GM19324 (cell line): ENCODE data around the gene SLC43A1.

ENCODE experiments used
- ATAC-seq: cut with Tn5 transposase; IDR thresholded peaks from one replicate; pipeline ENCODE4 v1.9.1; 2021; ENCODE audit warnings: mild to moderate bottlenecking, moderate library complexity; ENCODE audit not compliant: unreplicated experiment, low FRiP score

The SLC43A1 gene

GRCh38 chr11:57436031-57436430, 79.5 kb downstream of the SLC43A1 start:
- ATAC-seq, result no peak

DNA sequence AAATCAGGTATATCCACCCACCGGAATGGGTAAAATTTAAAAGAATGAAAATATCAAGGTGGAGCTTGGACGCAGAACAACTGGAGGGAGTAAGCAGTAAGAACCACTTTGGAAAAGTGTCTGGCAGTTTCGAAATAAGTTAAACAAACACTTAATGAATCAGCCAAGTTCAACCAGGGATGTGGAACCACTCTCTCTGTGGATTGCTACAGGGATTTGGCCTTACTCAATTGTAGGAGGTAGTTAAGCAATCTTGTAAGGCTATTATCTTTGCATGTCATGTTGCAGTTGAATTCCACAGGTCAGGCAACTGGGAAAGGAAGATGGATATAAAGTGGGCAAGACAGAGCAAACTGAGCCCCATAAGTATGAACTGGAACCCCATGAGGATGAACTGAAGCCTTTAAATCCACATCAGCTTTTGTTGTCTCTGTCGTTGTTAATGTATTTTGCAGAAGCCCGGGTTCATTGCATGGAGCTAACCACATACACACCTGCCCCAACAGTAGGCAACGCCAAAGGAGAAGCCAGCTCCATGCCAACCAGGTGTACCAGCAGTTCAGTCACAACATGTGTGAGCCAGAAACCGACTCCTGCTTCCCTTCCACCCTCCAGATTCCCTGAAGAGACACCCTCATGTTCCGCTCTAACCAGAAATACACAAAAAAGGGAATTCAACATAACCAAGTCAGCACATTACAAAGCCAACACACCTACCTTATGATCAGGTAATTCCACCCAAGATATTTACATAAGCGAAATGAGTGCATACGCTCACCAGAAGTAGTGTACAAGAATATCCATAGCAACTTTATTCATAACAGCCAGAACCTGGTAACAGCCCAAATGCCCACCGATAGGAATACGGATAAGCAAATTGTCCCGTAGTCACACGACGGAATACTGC, 80.6 kb downstream of the SLC43A1 start:
- no peak for ATAC-seq
